Activated naive CD4-positive, alpha-beta T cell (primary cell): ENCODE results near the gene LRRTM3.

Experiments
- DNase-seq, 4 experiments: peaks; one replicate each; lab custom pipeline; 2025; lab: John Stamatoyannopoulos, UW

Gene LRRTM3

GRCh38 chr10:67140641-67141040, 214.8 kb downstream of the LRRTM3 start:
- no peak for DNase-seq

DNA sequence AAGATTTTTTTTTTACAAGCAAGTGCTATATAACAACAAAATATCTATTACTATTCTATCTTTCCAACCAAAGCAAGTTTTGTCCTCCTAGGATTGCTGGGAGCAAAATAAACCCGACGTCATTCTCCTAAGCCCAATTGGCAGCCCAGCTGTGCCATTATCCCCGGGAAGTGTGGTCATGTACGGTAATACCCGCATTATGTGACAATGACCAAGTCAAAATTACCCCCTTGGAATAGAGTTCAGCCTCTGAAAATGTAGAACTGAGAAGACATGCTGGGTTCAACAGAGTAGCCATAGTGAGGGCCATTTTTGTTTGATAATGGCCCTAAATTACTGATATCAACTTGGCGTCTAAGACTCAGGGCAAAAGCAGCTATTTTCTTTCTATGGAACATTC, 215.5 kb downstream of the LRRTM3 start:
- no peak for DNase-seq

DNA sequence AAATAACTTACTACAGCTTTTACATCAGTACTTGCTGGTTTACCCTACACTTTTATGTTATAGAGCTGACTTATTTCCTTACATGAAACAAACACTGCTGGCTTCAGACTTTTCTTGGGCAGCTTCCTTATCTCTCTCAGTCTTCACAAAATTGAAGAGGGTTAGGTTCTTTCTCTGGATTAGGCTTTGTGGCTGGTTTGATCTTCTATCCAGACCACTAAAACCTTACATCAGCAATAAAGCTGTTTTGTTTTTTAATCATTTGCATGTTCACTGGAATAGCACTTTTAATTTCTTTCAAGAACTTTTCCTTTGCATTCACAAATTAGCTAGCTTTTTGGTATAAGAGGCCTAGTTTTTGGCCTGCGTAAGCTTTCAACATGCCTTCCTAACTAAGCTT, 218.7 kb downstream of the LRRTM3 start:
- DNase-seq, result no peak
